ENCODE measurements around the gene GLYR1. TPM values are rescaled to one million over a fixed set of nuclear protein-coding genes. Genes with fewer than 3 reads are reported as not detected.

GLYR1 gene
- total and polyA plus RNA-seq, 2 donors (not counting 1 experiment from before 2014, with no cell fraction given) = 34.0 to 137 TPM

- no peak overlapping the region for H3K9ac ChIP-seq (ENCODE audit: low read length)
- H3K4me2 ChIP-seq (replicated peaks; ENCODE audit: low read depth, low read length, poor library complexity, severe bottlenecking) = no peak overlapping the region
- H3K4me3 Mint-ChIP-seq = no peak overlapping the region
- CTCF ChIA-PET = no interaction called here
- no peaks in the 10 kb centered on the region for H3K9me3 ChIP-seq (ENCODE audit: control extremely low read depth in 1 of 3, control insufficient read depth in 2 of 3, insufficient read depth in 1 of 3, low read length in 2 of 3)
- ATAC-seq (ENCODE audit: low read depth) (no peak), DNase-seq (no peak)
- no peaks in the 10 kb centered on the region for H3K4me1 ChIP-seq (ENCODE audit: control insufficient read depth in 2 of 2, insufficient read depth in 2 of 2, low read length in 2 of 2)
- no peaks in the 10 kb centered on the region for H3K9me3 Mint-ChIP-seq (ENCODE audit: insufficient read depth)
- POLR2A ChIA-PET = no interaction called here
- peaks cover 25% of the 10 kb centered on the region for H4K20me1 ChIP-seq (ENCODE audit: control insufficient read depth, insufficient read depth, low read length, poor library complexity, severe bottlenecking)
- H3K4me3 ChIP-seq (ENCODE audit: control extremely low read depth in 1 of 5, extremely low read depth in 1 of 5, insufficient read depth in 1 of 5, low read depth in 2 of 5, low read length in 4 of 5) = no peak overlapping the region
- H3K27me3 ChIP-seq (replicated peaks in 1 of 4; ENCODE audit: control extremely low read depth in 1 of 4, control insufficient read depth in 3 of 4, insufficient read depth in 4 of 4, low read length in 3 of 4) = no peaks in the 10 kb centered on the region
- intact Hi-C loops (cut with micrococcal nuclease) = no loop called here
- H3K79me2 ChIP-seq (ENCODE audit: control insufficient read depth, insufficient read depth, low read length) = peaks cover 36% of the 10 kb centered on the region
- peaks cover 21 to 69% of the 10 kb centered on the region in 2 experiments for H3K36me3 ChIP-seq (replicated peaks in 1 of 2; ENCODE audit: control extremely low read depth in 1 of 2, control insufficient read depth in 1 of 2, extremely low read depth in 1 of 2, insufficient read depth in 2 of 2, low read length in 1 of 2)
- WGBS (ENCODE audit: insufficient coverage) = 97% methylated on average over 5 of the region's 5 CpGs
- TF ChIP-seq, protein P1, sequence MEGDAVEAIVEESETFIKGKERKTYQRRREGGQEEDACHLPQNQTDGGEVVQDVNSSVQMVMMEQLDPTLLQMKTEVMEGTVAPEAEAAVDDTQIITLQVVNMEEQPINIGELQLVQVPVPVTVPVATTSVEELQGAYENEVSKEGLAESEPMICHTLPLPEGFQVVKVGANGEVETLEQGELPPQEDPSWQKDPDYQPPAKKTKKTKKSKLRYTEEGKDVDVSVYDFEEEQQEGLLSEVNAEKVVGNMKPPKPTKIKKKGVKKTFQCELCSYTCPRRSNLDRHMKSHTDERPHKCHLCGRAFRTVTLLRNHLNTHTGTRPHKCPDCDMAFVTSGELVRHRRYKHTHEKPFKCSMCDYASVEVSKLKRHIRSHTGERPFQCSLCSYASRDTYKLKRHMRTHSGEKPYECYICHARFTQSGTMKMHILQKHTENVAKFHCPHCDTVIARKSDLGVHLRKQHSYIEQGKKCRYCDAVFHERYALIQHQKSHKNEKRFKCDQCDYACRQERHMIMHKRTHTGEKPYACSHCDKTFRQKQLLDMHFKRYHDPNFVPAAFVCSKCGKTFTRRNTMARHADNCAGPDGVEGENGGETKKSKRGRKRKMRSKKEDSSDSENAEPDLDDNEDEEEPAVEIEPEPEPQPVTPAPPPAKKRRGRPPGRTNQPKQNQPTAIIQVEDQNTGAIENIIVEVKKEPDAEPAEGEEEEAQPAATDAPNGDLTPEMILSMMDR (IDR thresholded peaks at IDR 0.05) = no peak
- TF ChIP-seq EZH2 (IDR thresholded peaks at IDR 0.05; ENCODE audit: borderline replicate concordance, insufficient read depth, low read depth, low read length, poor library complexity, severe bottlenecking) = no peak
- no peaks in the 10 kb centered on the region for H3K27me3 Mint-ChIP-seq
- no peak overlapping the region for H3K27ac ChIP-seq (ENCODE audit: low read length in 2 of 2)
- no peak overlapping the region for H2AFZ ChIP-seq (ENCODE audit: insufficient read depth, low read depth, low read length, poor library complexity, severe bottlenecking)
- peaks cover 2% of the 10 kb centered on the region for H3K4me1 Mint-ChIP-seq
- no peak overlapping the region for H3K27ac Mint-ChIP-seq
Measured at GRCh38 chr16:4839942-4840341, 7.1 kb downstream of the GLYR1 start.

GRCh38 chr16:4837733-4838501 lies 9.2 kb downstream of the GLYR1 start:
- peak overlapping the region; percentile 20 for H3K27ac Mint-ChIP-seq
- TF ChIP-seq EZH2 (IDR thresholded peaks at IDR 0.05; ENCODE audit: borderline replicate concordance, insufficient read depth, low read depth, low read length, poor library complexity, severe bottlenecking) = no peak
- TF ChIP-seq, protein P1 (IDR thresholded peaks at IDR 0.05) = no peak

More at GRCh38 chr16:4837733-4838501, 9.2 kb downstream of the GLYR1 start:
- Histone ChIP-seq H3K27ac (ENCODE audit: low read length in 2 of 2) (no peak overlapping the region), H3K4me1 (ENCODE audit: control insufficient read depth in 2 of 2, insufficient read depth in 2 of 2, low read length in 2 of 2) (peaks cover 10 to 12% of the 10 kb centered on the region in 2 donors), H3K4me3 (ENCODE audit: control extremely low read depth in 1 of 5, extremely low read depth in 1 of 5, insufficient read depth in 1 of 5, low read depth in 2 of 5, low read length in 4 of 5) (no peak overlapping the region), H3K79me2 (ENCODE audit: control insufficient read depth, insufficient read depth, low read length) (peaks cover 35% of the 10 kb centered on the region), H3K9me3 (ENCODE audit: control extremely low read depth in 1 of 3, control insufficient read depth in 2 of 3, insufficient read depth in 1 of 3, low read length in 2 of 3) (no peaks in the 10 kb centered on the region), H4K20me1 (ENCODE audit: control insufficient read depth, insufficient read depth, low read length, poor library complexity, severe bottlenecking) (peaks cover 37% of the 10 kb centered on the region), H3K27me3 (replicated peaks in 1 of 4; ENCODE audit: control extremely low read depth in 1 of 4, control insufficient read depth in 3 of 4, insufficient read depth in 4 of 4, low read length in 3 of 4) (no peaks in the 10 kb centered on the region), H2AFZ (ENCODE audit: insufficient read depth, low read depth, low read length, poor library complexity, severe bottlenecking) (no peak overlapping the region), H3K9ac (ENCODE audit: low read length) (no peak overlapping the region), H3K4me2 (replicated peaks; ENCODE audit: low read depth, low read length, poor library complexity, severe bottlenecking) (no peak overlapping the region), H3K36me3 (replicated peaks in 1 of 2; ENCODE audit: control extremely low read depth in 1 of 2, control insufficient read depth in 1 of 2, extremely low read depth in 1 of 2, insufficient read depth in 2 of 2, low read length in 1 of 2) (peaks cover 22 to 60% of the 10 kb centered on the region in 2 experiments)
- Mint-ChIP-seq H3K27me3 (no peaks in the 10 kb centered on the region), H3K9me3 (ENCODE audit: insufficient read depth) (no peaks in the 10 kb centered on the region), H3K4me3 (no peak overlapping the region), H3K4me1 (peaks cover 13% of the 10 kb centered on the region)
- no peak for ATAC-seq (ENCODE audit: low read depth)
- WGBS (ENCODE audit: insufficient coverage) = 100% methylated on average over 5 of the region's 13 CpGs
- ChIA-PET POLR2A (no interaction called here), CTCF (interaction anchor here (0.6 kb wide), 1 partner anchor 21 kb away, joined by 3 read pairs; no protein-coding TSS in a partner anchor)
- intact Hi-C loops (cut with micrococcal nuclease) = no loop called here
- no peak for DNase-seq

Data from B cell (primary cell).